Measurements from ENCODE around the gene MACROD1. TPM values are rescaled to one million over a fixed set of nuclear protein-coding genes. Genes with fewer than 3 reads are reported as not detected.

The MACROD1 gene
- total and polyA plus RNA-seq, 10 of the 15 experiments (the other 5 are each of a cell fraction or from before 2014, with no cell fraction given), result 1.2 to 22.7 (median 11.3) TPM; not detected in 1

GRCh38 chr11:64085906-64086257 lies 80.0 kb downstream of the MACROD1 start (continued):
- TF ChIP-seq CUX1 (IDR thresholded peaks at IDR 0.05; ENCODE audit: insufficient replicate concordance, low read depth, low read length) (no peak), SREBF2 (IDR thresholded peaks at IDR 0.05; ENCODE audit: low read length) (no peak), NFYA (IDR thresholded peaks at IDR 0.05; ENCODE audit: borderline replicate concordance, low read depth, low read length) (no peak), E2F4 (IDR thresholded peaks at IDR 0.05; ENCODE audit: low read depth, low read length) (no peak)

GRCh38 chr11:64084951-64085710 lies 80.8 kb downstream of the MACROD1 start:
- BruUV-seq (replicated peaks), result no TSS peak
- FAIRE-seq, result no peak
- ChIA-PET SMC1A (ENCODE audit: uncharacterized antibody, unreplicated experiment) (no interaction called here), RAD21 (ENCODE audit: unreplicated experiment) (no interaction called here), CTCF (no interaction called here), POLR2A (no interaction called here)
- no peak for DNase-seq (ENCODE audit: low read depth, low spot score)
- Histone ChIP-seq H4K20me1 (ENCODE audit: control insufficient read depth, insufficient read depth) (no peaks in the 10 kb centered on the region), H3K9ac (ENCODE audit: control insufficient read depth, insufficient read depth, low read length) (no peak overlapping the region), H3K4me3 (no peak overlapping the region), H3K27ac (ENCODE audit: control insufficient read depth, insufficient read depth) (no peak overlapping the region), H3K27me3 (replicated peaks in 1 of 2; ENCODE audit: control insufficient read depth in 2 of 2, insufficient read depth in 2 of 2, low read length in 1 of 2) (no peaks in the 10 kb centered on the region; a peak in 2 of 4 replicates), H3K4me1 (ENCODE audit: control insufficient read depth, insufficient read depth, low read length) (no peaks in the 10 kb centered on the region), H3K36me3 (ENCODE audit: control insufficient read depth in 2 of 2, insufficient read depth in 2 of 2, low read length in 1 of 2) (no peaks in the 10 kb centered on the region), H3K79me2 (ENCODE audit: control insufficient read depth, insufficient read depth, low read length) (no peaks in the 10 kb centered on the region), H2AFZ (ENCODE audit: control insufficient read depth, low read depth, low read length) (no peak overlapping the region), H3K9me3 (replicated peaks; ENCODE audit: control insufficient read depth, insufficient read depth, low read length) (no peaks in the 10 kb centered on the region), H3K4me2 (ENCODE audit: control insufficient read depth, insufficient read depth) (no peak overlapping the region)
- no peak for ATAC-seq
- in situ Hi-C loops (cut with MboI), result no loop called here
- intact Hi-C loops (cut with micrococcal nuclease; ENCODE audit: unreplicated experiment), result no loop called here
- 56% methylated on average over 25 of the region's 27 CpGs for WGBS (ENCODE audit: insufficient coverage, insufficient replicate concordance, low lambda C conversion rate, missing lambda C conversion rate)
- no peak for TF ChIP-seq NFYA (IDR thresholded peaks at IDR 0.05; ENCODE audit: borderline replicate concordance, low read depth, low read length)
- no peak for TF ChIP-seq SPI1 (IDR thresholded peaks at IDR 0.05; ENCODE audit: borderline replicate concordance, insufficient read depth, low read depth, low read length)
- TF ChIP-seq ZBTB11 (CRISPR knock-in tag; IDR thresholded peaks at IDR 0.05), result no peak
- no peak for TF ChIP-seq KAT2A (conservative IDR thresholded peaks at IDR 0.05; ENCODE audit: control insufficient read depth, low read depth, low read length)
- no peak for TF ChIP-seq NR2F1 (conservative IDR thresholded peaks at IDR 0.05)
- TF ChIP-seq NRF1 (conservative IDR thresholded peaks at IDR 0.05; ENCODE audit: low read depth, low read length), result no peak
- TF ChIP-seq SREBF1 (IDR thresholded peaks at IDR 0.05; ENCODE audit: low read length), result no peak
- TF ChIP-seq NFYB (IDR thresholded peaks at IDR 0.05; ENCODE audit: insufficient read depth, low read depth, low read length), result no peak
- TF ChIP-seq DPF2 (IDR thresholded peaks at IDR 0.05), result no peak
- no peak for TF ChIP-seq POLR2AphosphoS5 (IDR thresholded peaks at IDR 0.05; ENCODE audit: low read length)

Measured in GM12878 (cell line).